GM19025 (cell line): ENCODE results near the gene RAB29.
A peak's percentile ranks its signal among the peaks of the same experiment; 100 is the strongest.

Experiments
- ATAC-seq: cut with Tn5 transposase; IDR thresholded peaks from one replicate; pipeline ENCODE4 v1.9.1; 2021; ENCODE audit warnings: mild to moderate bottlenecking, low read depth, moderate library complexity; ENCODE audit not compliant: unreplicated experiment

RAB29 gene

GRCh38 chr1:205767248-205767647 lies 8.0 kb downstream of the RAB29 start:
- ATAC-seq: no peak

GRCh38 chr1:205766570-205766969 lies 8.7 kb downstream of the RAB29 start:
- no peak for ATAC-seq

GRCh38 chr1:205766038-205766437 lies 9.2 kb downstream of the RAB29 start:
- ATAC-seq: no peak

- ATAC-seq: no peak
Measured at GRCh38 chr1:205764578-205764977, 10.7 kb downstream of the RAB29 start.

- ATAC-seq: no peak
Measured at GRCh38 chr1:205763980-205764379, 11.3 kb downstream of the RAB29 start.

- ATAC-seq: no peak
Measured at GRCh38 chr1:205760606-205761005, 14.7 kb downstream of the RAB29 start.

- ATAC-seq: no peak
Measured at GRCh38 chr1:205756552-205756951, 18.7 kb downstream of the RAB29 start.

GRCh38 chr1:205754857-205755256 lies 20.4 kb downstream of the RAB29 start:
- ATAC-seq: no peak

GRCh38 chr1:205751036-205751651 lies 24.1 kb downstream of the RAB29 start:
- ATAC-seq: no peak

- peak; percentile 64 for ATAC-seq
Measured at GRCh38 chr1:205750138-205751035, 24.9 kb downstream of the RAB29 start, which contains the start of gene NUCKS1. Gene NUCKS1, minus strand, starts transcription at chr1:205750182. Its CDS starts 209 bp downstream, at chr1:205749973.

- peak; percentile 74 for ATAC-seq
Measured at GRCh38 chr1:205749234-205750137, 25.8 kb downstream of the RAB29 start.

GRCh38 chr1:205748403-205749233 lies 26.7 kb downstream of the RAB29 start:
- peak; percentile 4 for ATAC-seq

GRCh38 chr1:205746757-205747412 lies 28.4 kb downstream of the RAB29 start:
- ATAC-seq: no peak

- ATAC-seq: no peak
Measured at GRCh38 chr1:205744403-205744802, 30.9 kb downstream of the RAB29 start.

GRCh38 chr1:205743977-205744376 lies 31.3 kb downstream of the RAB29 start:
- ATAC-seq: no peak

- no peak for ATAC-seq
Measured at GRCh38 chr1:205741681-205742080, 33.6 kb downstream of the RAB29 start.

GRCh38 chr1:205739348-205740160 lies 35.7 kb downstream of the RAB29 start:
- ATAC-seq: no peak

- ATAC-seq: no peak
Measured at GRCh38 chr1:205735218-205735617, 40.1 kb downstream of the RAB29 start.
